GM18907 (cell line): Measurements from ENCODE around the gene IRF9.
A peak's percentile ranks its signal among the peaks of the same experiment; 100 is the strongest.
"Not testable (repeated sequence)": the region's sequence is repeated elsewhere in the genome, so short reads cannot be mapped to it uniquely, and the experiment has no call there.

Experiments
- ATAC-seq: cut with Tn5 transposase; IDR thresholded peaks from one replicate; pipeline ENCODE4 v1.9.1; 2021; ENCODE audit warnings: mild to moderate bottlenecking, moderate library complexity; ENCODE audit not compliant: unreplicated experiment

The IRF9 gene

DNA sequence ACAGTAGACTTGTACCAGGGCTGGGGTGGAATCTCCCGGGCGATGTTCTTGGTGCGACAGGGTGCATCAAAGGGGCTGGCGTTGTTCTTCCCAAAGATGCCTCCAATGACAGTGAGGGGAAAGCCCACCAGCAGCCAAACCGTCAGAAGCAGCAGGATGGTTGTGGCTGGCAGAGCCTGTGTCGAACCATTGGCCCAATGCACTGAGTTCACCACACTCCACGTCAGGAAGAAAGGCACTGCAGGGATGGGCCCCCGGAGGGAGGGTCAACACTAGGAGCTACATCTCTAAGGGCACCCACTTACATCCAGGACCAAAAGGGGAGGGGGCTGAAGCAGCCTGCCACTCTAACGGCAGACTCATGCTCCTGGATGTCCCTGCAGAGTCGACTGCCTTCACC, 29.4 kb downstream of the IRF9 start:
- ATAC-seq = no peak

GRCh38 chr14:24192933-24193332, 31.9 kb downstream of the IRF9 start:
- ATAC-seq = no peak

- ATAC-seq = no peak
These were observed 33.3 kb downstream of the IRF9 start for GRCh38 chr14:24194186-24194872.

DNA sequence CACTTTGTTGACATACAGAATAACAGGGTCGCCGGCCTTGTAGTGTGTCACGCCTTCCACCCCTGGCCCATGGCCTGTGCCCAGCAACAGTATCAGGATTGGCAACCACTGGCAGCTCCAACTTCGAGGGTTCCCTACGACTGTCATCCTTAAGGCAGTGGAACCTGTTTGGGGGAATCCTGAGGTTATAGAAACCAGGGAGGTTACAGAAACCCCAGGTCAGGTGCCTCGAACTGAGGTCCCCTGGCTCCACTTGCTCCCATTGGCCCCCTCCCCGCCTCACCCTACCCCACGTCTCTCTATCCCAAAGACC, 33.8 kb downstream of the IRF9 start:
- ATAC-seq = no peak

- ATAC-seq = peak; percentile 85
These were observed 34.4 kb downstream of the IRF9 start, which contains the start of gene TM9SF1 for GRCh38 chr14:24195186-24196070. TSS of gene TM9SF1 (minus strand) at chr14:24195441. CDS start at chr14:24195019, 422 bp downstream.

GRCh38 chr14:24196071-24197055, 35.3 kb downstream of the IRF9 start:
- ATAC-seq = peak; percentile 25

- no peak for ATAC-seq
These were observed 36.0 kb downstream of the IRF9 start for GRCh38 chr14:24197056-24197450.

DNA sequence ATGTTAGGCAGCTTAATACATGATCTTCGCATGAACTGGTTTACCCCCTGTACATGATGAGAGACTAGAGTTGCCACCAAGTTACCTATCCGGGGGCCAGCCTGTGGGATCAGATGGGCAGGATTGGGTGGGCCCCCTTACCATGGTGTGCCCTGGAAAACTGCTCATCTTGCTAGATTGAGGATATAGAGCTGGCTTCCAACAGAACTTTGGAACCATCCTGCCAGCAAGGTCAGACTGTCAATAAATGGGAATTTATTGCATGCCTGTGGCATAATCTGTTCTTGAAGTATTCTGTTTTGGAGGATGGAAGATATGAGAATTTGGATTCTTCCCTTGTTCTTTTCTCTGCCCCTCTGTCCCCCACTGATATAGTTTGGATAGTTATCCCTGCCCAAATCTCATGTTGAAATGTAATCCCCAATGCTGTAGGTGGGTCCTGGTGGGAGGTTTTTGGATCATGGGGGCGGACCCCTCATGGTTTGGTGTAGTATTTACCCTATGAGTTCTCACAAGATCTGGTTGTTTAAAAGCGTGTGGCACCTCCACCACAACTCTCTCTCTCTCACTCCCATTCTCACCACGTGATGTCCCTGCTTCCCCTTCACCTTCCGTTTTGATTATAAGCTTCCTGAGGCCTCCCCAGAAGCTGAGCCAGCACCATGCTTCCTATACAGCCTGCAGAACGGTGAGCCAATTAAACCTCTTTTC, 37.9 kb downstream of the IRF9 start:
- ATAC-seq = no peak

DNA sequence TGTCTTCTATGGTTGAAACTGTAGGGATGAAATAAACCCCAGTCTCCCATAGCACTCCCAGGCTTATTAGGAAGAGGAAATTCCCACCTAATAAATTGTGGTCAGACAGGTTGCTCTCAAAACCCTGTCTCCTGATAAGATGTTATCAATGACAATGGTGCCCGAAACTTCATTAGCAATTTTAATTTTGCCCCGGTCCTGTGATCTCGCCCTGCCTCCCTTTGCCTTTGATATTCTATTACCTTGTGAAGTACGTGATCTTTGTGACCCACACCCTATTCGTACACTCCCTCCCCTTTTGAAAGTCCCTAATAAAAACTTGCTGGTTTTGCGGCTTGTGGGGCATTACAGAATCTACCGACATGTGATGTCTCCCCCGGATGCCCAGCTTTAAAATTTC, 41.5 kb downstream of the IRF9 start:
- ATAC-seq = not testable (repeated sequence)

- not testable (repeated sequence) for ATAC-seq
These were observed 42.3 kb downstream of the IRF9 start for GRCh38 chr14:24203249-24203886.

DNA sequence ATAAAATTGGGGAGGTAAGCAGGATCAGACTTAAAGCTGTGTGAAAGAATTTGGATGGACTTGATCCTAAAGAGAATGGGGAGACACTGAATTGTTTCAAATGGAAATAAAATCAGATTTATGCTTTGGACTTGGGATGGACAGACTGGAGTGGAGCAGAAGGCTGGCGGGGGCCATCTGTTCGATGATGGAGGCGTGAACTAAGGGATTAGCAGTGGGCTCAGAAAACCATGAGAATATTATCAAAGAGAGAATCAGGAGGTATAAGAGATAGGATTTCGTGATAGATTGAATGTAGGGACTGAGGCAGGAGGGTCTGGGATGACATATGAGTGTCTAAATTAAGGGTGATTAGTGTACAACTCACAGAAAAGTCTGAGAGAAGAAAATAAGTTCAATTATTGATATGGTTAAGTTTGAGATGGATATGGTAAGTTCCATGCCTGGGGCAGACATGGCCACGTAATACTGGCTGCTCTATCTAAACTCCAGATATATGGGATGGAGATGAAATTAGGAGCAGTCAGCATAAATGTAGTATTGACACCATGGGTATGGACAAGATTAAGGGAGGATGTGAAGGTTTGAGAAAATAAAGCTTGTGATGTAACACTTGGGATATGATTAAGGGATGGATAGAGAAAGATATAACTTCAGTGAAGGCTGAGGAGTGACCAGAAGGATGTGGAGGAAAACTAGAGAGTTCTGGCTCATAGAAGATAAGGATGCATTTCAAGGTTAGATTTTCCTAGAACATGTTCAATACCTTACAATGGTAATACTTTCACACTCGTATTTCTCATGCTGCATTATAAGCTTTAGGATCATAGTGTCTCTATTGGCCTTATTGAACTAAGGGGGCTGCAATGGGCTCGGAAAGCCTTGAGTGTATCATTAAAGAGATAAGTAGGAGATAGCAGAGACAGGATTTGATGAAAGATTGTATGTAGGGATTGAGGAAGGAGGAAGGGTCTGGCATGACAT, 43.4 kb downstream of the IRF9 start:
- ATAC-seq = no peak

DNA sequence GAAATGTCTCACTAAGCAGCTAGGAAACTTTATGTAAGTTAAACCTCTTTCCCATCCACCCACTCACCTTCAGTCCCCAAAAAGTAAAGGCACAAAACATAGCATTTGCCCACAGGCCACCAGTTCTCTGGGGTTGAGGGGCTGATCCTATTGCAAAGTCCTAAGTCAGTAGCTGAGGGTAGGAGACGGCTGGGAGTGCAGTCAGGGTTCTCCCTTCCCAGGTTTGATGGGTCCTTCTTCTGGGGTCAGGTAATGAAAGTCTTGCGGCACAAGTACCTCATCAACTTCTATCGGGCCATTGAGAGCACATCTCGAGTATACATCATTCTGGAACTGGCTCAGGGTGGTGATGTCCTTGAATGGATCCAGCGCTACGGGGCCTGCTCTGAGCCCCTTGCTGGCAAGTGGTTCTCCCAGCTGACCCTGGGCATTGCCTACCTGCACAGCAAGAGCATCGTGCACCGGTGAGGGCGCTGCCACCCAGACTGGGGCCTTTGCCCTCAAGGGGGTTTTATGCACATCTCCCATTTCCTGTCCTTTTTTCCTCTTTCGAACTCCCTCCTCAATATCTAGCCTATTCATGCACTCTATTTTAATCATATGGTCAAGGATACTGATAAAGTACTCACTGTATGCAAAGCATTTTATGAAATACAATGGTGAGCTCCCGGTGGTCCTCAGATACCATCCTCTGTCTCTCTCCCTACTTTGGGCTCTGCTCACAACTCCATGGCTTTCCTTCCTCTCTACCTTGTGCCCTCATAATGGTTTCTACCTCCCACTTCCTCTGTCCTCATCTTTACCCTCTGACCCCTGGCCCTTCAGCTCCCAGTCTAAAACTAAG, 45.4 kb downstream of the IRF9 start:
- no peak for ATAC-seq

GRCh38 chr14:24207104-24207551, 46.1 kb downstream of the IRF9 start:
- no peak for ATAC-seq

GRCh38 chr14:24207625-24208024, 46.6 kb downstream of the IRF9 start:
- ATAC-seq = no peak

GRCh38 chr14:24211311-24211710, 50.2 kb downstream of the IRF9 start:
- ATAC-seq = no peak

- peak; percentile 86 for ATAC-seq
These were observed 52.1 kb downstream of the IRF9 start, which contains the start of gene CHMP4A for GRCh38 chr14:24212924-24213865. TSS of gene CHMP4A (minus strand) at chr14:24213488. CDS start at chr14:24213439, 49 bp downstream.
